H1 (cell line): ENCODE data around the gene AAMP. TPM values are rescaled to one million over a fixed set of nuclear protein-coding genes. Genes with fewer than 3 reads are reported as not detected.

Experiments
- ATF2 ChIP-seq: IDR thresholded peaks from 2 replicates; pipeline ENCODE4 v1.6.1; 2012; ENCODE audit warnings: low read length, inconsistent platforms
- ATF3 ChIP-seq: IDR thresholded peaks from 2 replicates; pipeline ENCODE4 v1.6.1; 2011; ENCODE audit warnings: low read depth, mild to moderate bottlenecking, low read length; ENCODE audit not compliant: insufficient read depth
- BACH1 ChIP-seq: IDR thresholded peaks from 2 replicates; pipeline ENCODE4 v1.6.1; 2012; ENCODE audit warnings: low read length, improper control_type of control experiment
- CBX8 ChIP-seq: fragments of 300-800, 300-1000 bp; sonication (generic); IDR thresholded peaks from 2 replicates; pipeline ENCODE4 v1.7.1; 2016; ENCODE audit warnings: low read depth, low read length, borderline replicate concordance
- CEBPB ChIP-seq: IDR thresholded peaks from 2 replicates; pipeline ENCODE4 v1.6.1; 2012; ENCODE audit warnings: low read depth, low read length
- FOSL1 ChIP-seq: IDR thresholded peaks from 2 replicates; pipeline ENCODE4 v1.6.1; 2011; ENCODE audit warnings: mild to moderate bottlenecking, low read depth, low read length, moderate library complexity; ENCODE audit not compliant: insufficient read depth
- GTF2F1 ChIP-seq: IDR thresholded peaks from 2 replicates; pipeline ENCODE4 v1.6.1; 2012; ENCODE audit warnings: low read depth, low read length, improper control_type of control experiment, borderline replicate concordance
- JUN ChIP-seq: IDR thresholded peaks from 2 replicates; pipeline ENCODE4 v1.6.1; 2011; ENCODE audit warnings: low read depth, mild to moderate bottlenecking, improper control_type of control experiment, low read length
- MAFK ChIP-seq: IDR thresholded peaks from 2 replicates; pipeline ENCODE4 v1.6.1; 2012; ENCODE audit warnings: low read depth, mild to moderate bottlenecking, improper control_type of control experiment, low read length
- POU5F1 ChIP-seq: IDR thresholded peaks from 2 replicates; pipeline ENCODE4 v1.6.1; 2011; ENCODE audit warnings: low read depth, mild to moderate bottlenecking, low read length, moderate library complexity
- RAD21 ChIP-seq, 2 experiments: IDR thresholded peaks in 1 of 2; conservative IDR thresholded peaks in 1 of 2; 2 replicates each; pipeline ENCODE4 v1.6.1; 2011; ENCODE audit warnings: low read depth in 2 of 2, low read length in 2 of 2, improper control_type of control experiment in 1 of 2, inconsistent platforms in 1 of 2, mild to moderate bottlenecking in 1 of 2, moderate library complexity in 1 of 2
- RBBP5 ChIP-seq: IDR thresholded peaks from 2 replicates; pipeline ENCODE4 v1.7.1; 2012; ENCODE audit warnings: low read depth, mild to moderate bottlenecking, inconsistent platforms, low read length, moderate library complexity, borderline replicate concordance
- SIRT6 ChIP-seq: IDR thresholded peaks from one replicate; pipeline ENCODE4 v1.7.1; 2012; ENCODE audit warnings: low read length, inconsistent platforms
- SP4 ChIP-seq: IDR thresholded peaks from 2 replicates; pipeline ENCODE4 v1.6.1; 2012; ENCODE audit warnings: low read length, inconsistent platforms
- ZNF274 ChIP-seq: IDR thresholded peaks from 2 replicates; pipeline ENCODE4 v1.7.0; 2012; ENCODE audit warnings: low read length, borderline replicate concordance; ENCODE audit errors: extremely low read depth
- polyA plus RNA-seq, 7 experiments: library from polyadenylated mRNA; depleted of rRNA in 3 of 7; stranded (reverse) in 5 of 7; unstranded in 2 of 7; fragments of >200 nt in 5 of 7; fragments of 200-250 nt in 2 of 7; gene quantifications; 1 replicate in 5 of 7; 2 replicates in 1 of 7; 4 replicates in 1 of 7; pipeline versions ENCODE4 v1.2.1 to v1.2.3, GENCODE V29; 2011 to 2013; ENCODE audit warnings: missing spikeins in 2 of 7, mixed read lengths in 2 of 7
- total RNA-seq: library from RNA; stranded (reverse); fragmentation: NEBNext Ultra II Directional; extraction: Animal tissue kit (Norgen Biotek cat#: 25700); gene quantifications from 2 replicates; pipeline ENCODE4 v1.2.1, GENCODE V29; 2021

The AAMP gene
- total and polyA plus RNA-seq, 2 of the 8 experiments (the other 6 are each of a cell fraction or from before 2014, with no cell fraction given): 119 to 125 TPM

DNA sequence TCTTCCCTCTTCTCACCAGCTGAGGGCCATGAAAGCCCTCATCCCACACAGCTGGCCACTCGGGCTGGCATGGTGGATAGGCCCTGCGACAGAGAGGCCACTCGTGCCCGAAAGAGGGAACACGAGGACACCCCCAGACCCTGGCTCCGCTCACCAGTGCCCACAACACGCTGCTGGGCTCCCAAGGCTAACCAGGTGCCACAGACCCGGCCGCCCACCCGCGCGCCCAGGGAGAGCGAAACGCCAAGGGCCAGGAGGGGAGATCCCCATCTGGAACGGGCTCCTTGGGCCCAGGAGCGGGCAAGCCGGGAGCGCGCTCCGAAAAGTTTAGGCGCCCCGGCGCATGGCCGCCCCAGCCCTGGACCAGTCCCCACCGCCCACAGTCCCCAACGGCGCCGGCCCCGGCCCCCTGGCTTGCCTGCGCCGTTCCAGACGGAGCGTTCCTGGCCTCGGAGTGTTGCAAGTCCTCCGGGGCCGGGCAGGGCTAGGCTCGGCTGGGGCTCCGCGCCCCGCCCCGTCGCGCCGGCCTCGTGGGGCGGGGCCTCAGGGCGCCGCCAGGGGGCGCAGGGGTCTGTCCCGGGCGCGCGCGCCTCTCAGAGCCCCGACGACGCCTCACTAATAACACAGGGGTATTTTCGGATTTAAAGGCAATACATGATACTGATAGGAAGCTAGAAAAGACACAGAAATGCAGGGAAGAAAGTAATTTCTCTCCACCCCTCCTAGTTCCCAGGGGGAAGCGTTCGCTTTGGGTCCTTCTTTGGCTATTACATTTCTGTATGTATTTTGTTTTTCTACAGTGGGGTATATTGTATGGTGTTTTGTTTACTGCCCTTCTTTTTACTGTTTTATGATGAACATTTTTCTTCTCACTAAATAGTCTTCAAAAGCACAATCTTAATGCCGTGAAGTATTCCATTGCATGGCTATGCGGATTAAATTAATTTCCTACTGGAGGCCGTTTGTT lies 22.4 kb upstream of the AAMP start, which contains the start of gene TMBIM1 (continued):
- no peak for TF ChIP-seq MAFK
- TF ChIP-seq ZNF274: no peak
- TF ChIP-seq CBX8: no peak
- TF ChIP-seq GTF2F1: no peak
- TF ChIP-seq JUN: no peak
- TF ChIP-seq CEBPB: no peak
- TF ChIP-seq ATF3: no peak
- TF ChIP-seq BACH1: no peak
- TF ChIP-seq RAD21 (IDR thresholded peaks at IDR 0.05 in 1 of 2, conservative IDR thresholded peaks at IDR 0.05 in 1 of 2; ENCODE audit: low read depth in 2 of 2, low read length in 2 of 2): peak; percentile 34 to 66; a peak in 3 of 4 replicates
- no peak for TF ChIP-seq SIRT6
- no peak for TF ChIP-seq POU5F1
- peak; percentile 35; the same call in 1 of the 2 replicates for TF ChIP-seq RBBP5
- TF ChIP-seq FOSL1: peak; percentile 58; the same call in 1 of the 2 replicates
- no peak for TF ChIP-seq ATF2
- TF ChIP-seq SP4: no peak
